A549 (cell line): ENCODE data around the gene SYNC. TPM values are rescaled to one million over a fixed set of nuclear protein-coding genes. Genes with fewer than 3 reads are reported as not detected.

Experiments used
- ATAC-seq, 2 experiments: fragments of 200-7000 bp in 1 of 2; fragments of >200 bp in 1 of 2; cut with Nextera tagmentation in 1 of 2; cut with Tn5 transposase in 1 of 2; 3 replicates each; pipeline versions ENCODE4 v1.8.0 to v1.9.1; 2018 to 2020; ENCODE audit warnings: mild to moderate bottlenecking in 1 of 2, moderate library complexity in 1 of 2
- CTCF ChIA-PET: fragments of 300-600 bp; sonication (Branson Sonifier 250); formaldehyde crosslinking; extraction: SDS; loops from one replicate; lab custom pipeline; 2021; ENCODE audit warnings: antibody characterized with exemption, inconsistent platforms; lab: Yijun Ruan, JAX
- POLR2A ChIA-PET: fragments of 350-600 bp; formaldehyde crosslinking; extraction: SDS; loops from one replicate; lab custom pipeline; 2021; ENCODE audit warnings: antibody characterized with exemption, inconsistent platforms; lab: Yijun Ruan, JAX
- DNase-seq, 2 experiments: peaks; one replicate each; pipeline versions ENCODE4 v3.0.0 to v3.0.0-alpha.2; 2011 to 2016; ENCODE audit warnings: low read depth in 1 of 2, low spot score in 1 of 2
- FAIRE-seq: peaks from 2 replicates; lab custom pipeline; 2011; peaks lifted over from hg19 to GRCh38; lab: Jason Lieb, UNC
- H3K27ac ChIP-seq, 2 experiments: fragments of >200 bp; sonication (Bioruptor Twin); formaldehyde crosslinking; 3 replicates each; pipeline ENCODE4 v1.5.1; 2016 to 2017
- H3K4me1 ChIP-seq: fragments of >200 bp; sonication (Bioruptor Twin); formaldehyde crosslinking; 3 replicates; pipeline ENCODE4 v1.6.1; 2016
- H3K4me2 ChIP-seq: fragments of >200 bp; sonication (Bioruptor Twin); formaldehyde crosslinking; 3 replicates; pipeline ENCODE4 v1.6.1; 2016
- H3K4me3 ChIP-seq: fragments of >200 bp; sonication (Bioruptor Twin); formaldehyde crosslinking; 3 replicates; pipeline ENCODE4 v1.5.1; 2016
- H3K9me3 ChIP-seq: fragments of >200 bp; sonication (Bioruptor Twin); formaldehyde crosslinking; 3 replicates; pipeline ENCODE4 v1.6.1; 2016
- BCL3 ChIP-seq: fragments of >200 bp; sonication (Bioruptor Twin); formaldehyde crosslinking; IDR thresholded peaks from 3 replicates; pipeline ENCODE4 v1.6.1; 2016
- CBX2 ChIP-seq: fragments of 200-600 bp; sonication (generic); IDR thresholded peaks from 2 replicates; pipeline ENCODE4 v1.6.1; 2016; ENCODE audit warnings: low read depth, mild to moderate bottlenecking, borderline replicate concordance
- CBX8 ChIP-seq: fragments of 200-600 bp; sonication (generic); IDR thresholded peaks from 2 replicates; pipeline ENCODE4 v1.6.1; 2016
- CEBPB ChIP-seq, 2 experiments: fragments of >200 bp in 1 of 2; sonication (Bioruptor Twin) in 1 of 2; formaldehyde crosslinking in 1 of 2; IDR thresholded peaks; 2 replicates each; pipeline ENCODE4 v1.6.1; 2012 to 2016
- E2F6 ChIP-seq: IDR thresholded peaks from 2 replicates; pipeline ENCODE4 v1.6.1; 2012; ENCODE audit warnings: low read depth, borderline replicate concordance
- ESRRA ChIP-seq: fragments of 150-350 bp; IDR thresholded peaks from 2 replicates; pipeline ENCODE4 v1.6.1; 2014; ENCODE audit warnings: mild to moderate bottlenecking, low read length, borderline replicate concordance
- FOSB ChIP-seq: fragments of 250-450 bp; sonication (Bioruptor Pico); IDR thresholded peaks from 2 replicates; pipeline ENCODE4 v1.5.0; 2020; ENCODE audit warnings: mild to moderate bottlenecking, moderate library complexity
- HES2 ChIP-seq: fragments of >200 bp; sonication (Bioruptor Twin); formaldehyde crosslinking; IDR thresholded peaks from 2 replicates; pipeline ENCODE4 v1.6.1; 2016
- HOXA7 ChIP-seq: fragments of 250-450 bp; sonication (Bioruptor Pico); IDR thresholded peaks from 2 replicates; pipeline ENCODE4 v1.5.0; 2020; ENCODE audit warnings: mild to moderate bottlenecking, moderate library complexity
- KDM1A ChIP-seq: fragments of 200-600 bp; sonication (generic); IDR thresholded peaks from 2 replicates; pipeline ENCODE4 v1.6.1; 2016; ENCODE audit warnings: low read depth, mild to moderate bottlenecking
- KDM5A ChIP-seq: fragments of 200-600 bp; sonication (generic); IDR thresholded peaks from 2 replicates; pipeline ENCODE4 v1.6.1; 2016; ENCODE audit warnings: antibody characterized with exemption, mild to moderate bottlenecking
- MAFK ChIP-seq: fragments of 450-650 bp; IDR thresholded peaks from 2 replicates; pipeline ENCODE4 v1.6.1; 2014; ENCODE audit not compliant: partially characterized antibody
- MYC ChIP-seq: IDR thresholded peaks from 2 replicates; pipeline ENCODE4 v1.6.1; 2012; ENCODE audit warnings: mild to moderate bottlenecking, inconsistent platforms, low read length, improper control_type of control experiment, borderline replicate concordance
- RAD21 ChIP-seq, 2 experiments: fragments of >200 bp in 1 of 2; sonication (Bioruptor Twin) in 1 of 2; formaldehyde crosslinking in 1 of 2; IDR thresholded peaks in 1 of 2; conservative IDR thresholded peaks in 1 of 2; 2 replicates in 1 of 2; 3 replicates in 1 of 2; pipeline ENCODE4 v1.6.1; 2012 to 2018; ENCODE audit warnings: inconsistent platforms in 1 of 2
- RARB ChIP-seq: fragments of 250-450 bp; sonication (Bioruptor Pico); IDR thresholded peaks from 2 replicates; pipeline ENCODE4 v1.8.0; 2021; ENCODE audit warnings: mild to moderate bottlenecking, moderate library complexity
- RCOR1 ChIP-seq: fragments of 150-350 bp; IDR thresholded peaks from 2 replicates; pipeline ENCODE4 v1.6.1; 2014; ENCODE audit warnings: antibody characterized with exemption, low read length, low read depth
- SMC3 ChIP-seq: fragments of >200 bp; sonication (Bioruptor Twin); formaldehyde crosslinking; IDR thresholded peaks from 3 replicates; pipeline ENCODE4 v1.6.1; 2018; ENCODE audit warnings: inconsistent platforms
- SREBF2 ChIP-seq: fragments of 450-650 bp; IDR thresholded peaks from 2 replicates; pipeline ENCODE4 v1.6.1; 2014; ENCODE audit warnings: mild to moderate bottlenecking, moderate library complexity
- TFCP2L1 ChIP-seq: fragments of 250-450 bp; sonication (Bioruptor Pico); IDR thresholded peaks from 2 replicates; pipeline ENCODE4 v1.5.0; 2021; ENCODE audit warnings: mild to moderate bottlenecking
- ZSCAN20 ChIP-seq: fragments of 250-450 bp; sonication (Bioruptor Pico); IDR thresholded peaks from 2 replicates; pipeline ENCODE4 v1.8.0; 2022; ENCODE audit warnings: mild to moderate bottlenecking, moderate library complexity
- WGBS: methylation state at CpG from one replicate; pipeline ENCODE4 v1.1.6; 2017; ENCODE audit errors: missing lambda C conversion rate; 5-methylcytosine and 5-hydroxymethylcytosine counted together
- polyA plus RNA-seq, 4 experiments: library from polyadenylated mRNA; depleted of rRNA in 3 of 4; stranded (reverse); fragments of >200 nt; fragmentation: RNase III in 1 of 4; extraction: RNeasy Plus Mini Kit Qiagen cat#74134 plus additional on column Dnase treatment in 1 of 4; gene quantifications; 2 replicates in 3 of 4; 3 replicates in 1 of 4; pipeline ENCODE4 v1.2.3, GENCODE V29; 2011 to 2017
- TF ChIP-seq, protein P1 (sequence below): IDR thresholded peaks from 2 replicates; pipeline ENCODE4 v1.6.1; 2012
- TF ChIP-seq, protein P2 (sequence below): fragments of 250-450 bp; sonication (Bioruptor Pico); IDR thresholded peaks from 2 replicates; pipeline ENCODE4 v1.5.0; 2020; ENCODE audit warnings: low read depth, mild to moderate bottlenecking, moderate library complexity

The SYNC gene
- polyA plus RNA-seq, 2 of the 4 experiments (the other 2 are of a cell fraction), result 7.7 to 12.0 TPM

- TF ChIP-seq BCL3 (0 out of 3 replicates have a peak, but pooled peaks have one; percentile 18), SMC3 (peak; percentile 52), RAD21 (conservative IDR thresholded peaks at IDR 0.05 in 1 of 2, IDR thresholded peaks at IDR 0.05 in 1 of 2) (peak in 1 of 2 experiments; percentile 48; a peak in 3 of 5 replicates), E2F6 (no peak), TFCP2L1 (CRISPR knock-in tag) (no peak)
- TF ChIP-seq, all 56 proteins: peak for 5
Measured at GRCh38 chr1:32741413-32742198, 39.0 kb upstream of the SYNC start (continued).

DNA sequence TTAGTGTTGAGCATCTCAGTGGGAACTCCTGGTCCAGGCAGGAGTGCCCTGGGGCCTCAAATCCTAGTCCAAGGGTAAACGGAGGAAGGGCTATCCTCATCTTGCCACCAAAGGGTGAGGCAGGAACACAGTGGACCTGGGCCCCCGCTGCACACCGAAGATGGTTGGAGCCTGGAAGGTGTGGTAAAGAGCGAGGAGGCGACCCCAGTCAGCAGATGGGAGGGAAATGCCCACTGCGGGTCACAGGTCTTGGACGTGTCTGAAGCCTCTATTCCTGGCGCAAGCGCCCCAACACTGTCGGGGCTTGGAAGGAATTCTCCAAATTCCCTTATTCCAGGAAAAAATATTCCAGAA lies 38.5 kb upstream of the SYNC start:
- CTCF ChIA-PET, result interaction anchor here (0.8 to 1.9 kb wide), 2 partner anchors 27 to 31 kb away, joined by 3 to 8 read pairs; no protein-coding TSS in a partner anchor
- Histone ChIP-seq H3K27ac (peak overlapping the region; percentile 90 to 100), H3K4me2 (peak overlapping the region; percentile 92), H3K4me1 (peaks cover 46% of the 10 kb centered on the region), H3K9me3 (no peaks in the 10 kb centered on the region), H3K4me3 (peak overlapping the region; percentile 82)
- TF ChIP-seq RARB (no peak), MYC (no peak), HOXA7 (no peak), RCOR1 (no peak), CBX2 (no peak), KDM1A (no peak), MAFK (no peak), CEBPB (IDR thresholded peaks at IDR 0.05) (no peak), FOSB (CRISPR knock-in tag) (no peak), CBX8 (no peak)
- TF ChIP-seq, protein P1, sequence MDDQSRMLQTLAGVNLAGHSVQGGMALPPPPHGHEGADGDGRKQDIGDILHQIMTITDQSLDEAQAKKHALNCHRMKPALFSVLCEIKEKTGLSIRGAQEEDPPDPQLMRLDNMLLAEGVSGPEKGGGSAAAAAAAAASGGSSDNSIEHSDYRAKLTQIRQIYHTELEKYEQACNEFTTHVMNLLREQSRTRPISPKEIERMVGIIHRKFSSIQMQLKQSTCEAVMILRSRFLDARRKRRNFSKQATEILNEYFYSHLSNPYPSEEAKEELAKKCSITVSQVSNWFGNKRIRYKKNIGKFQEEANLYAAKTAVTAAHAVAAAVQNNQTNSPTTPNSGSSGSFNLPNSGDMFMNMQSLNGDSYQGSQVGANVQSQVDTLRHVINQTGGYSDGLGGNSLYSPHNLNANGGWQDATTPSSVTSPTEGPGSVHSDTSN, result no peak
- TF ChIP-seq, protein P2, sequence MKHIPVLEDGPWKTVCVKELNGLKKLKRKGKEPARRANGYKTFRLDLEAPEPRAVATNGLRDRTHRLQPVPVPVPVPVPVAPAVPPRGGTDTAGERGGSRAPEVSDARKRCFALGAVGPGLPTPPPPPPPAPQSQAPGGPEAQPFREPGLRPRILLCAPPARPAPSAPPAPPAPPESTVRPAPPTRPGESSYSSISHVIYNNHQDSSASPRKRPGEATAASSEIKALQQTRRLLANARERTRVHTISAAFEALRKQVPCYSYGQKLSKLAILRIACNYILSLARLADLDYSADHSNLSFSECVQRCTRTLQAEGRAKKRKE (CRISPR knock-in tag), result no peak
- DNase-seq (no peak), ATAC-seq (peak; percentile 17 to 25; a peak in 4 of 6 replicates), FAIRE-seq (no peak)
- WGBS, result 56% methylated on average over 7 of the region's 10 CpGs
- POLR2A ChIA-PET, result no interaction called here

DNA sequence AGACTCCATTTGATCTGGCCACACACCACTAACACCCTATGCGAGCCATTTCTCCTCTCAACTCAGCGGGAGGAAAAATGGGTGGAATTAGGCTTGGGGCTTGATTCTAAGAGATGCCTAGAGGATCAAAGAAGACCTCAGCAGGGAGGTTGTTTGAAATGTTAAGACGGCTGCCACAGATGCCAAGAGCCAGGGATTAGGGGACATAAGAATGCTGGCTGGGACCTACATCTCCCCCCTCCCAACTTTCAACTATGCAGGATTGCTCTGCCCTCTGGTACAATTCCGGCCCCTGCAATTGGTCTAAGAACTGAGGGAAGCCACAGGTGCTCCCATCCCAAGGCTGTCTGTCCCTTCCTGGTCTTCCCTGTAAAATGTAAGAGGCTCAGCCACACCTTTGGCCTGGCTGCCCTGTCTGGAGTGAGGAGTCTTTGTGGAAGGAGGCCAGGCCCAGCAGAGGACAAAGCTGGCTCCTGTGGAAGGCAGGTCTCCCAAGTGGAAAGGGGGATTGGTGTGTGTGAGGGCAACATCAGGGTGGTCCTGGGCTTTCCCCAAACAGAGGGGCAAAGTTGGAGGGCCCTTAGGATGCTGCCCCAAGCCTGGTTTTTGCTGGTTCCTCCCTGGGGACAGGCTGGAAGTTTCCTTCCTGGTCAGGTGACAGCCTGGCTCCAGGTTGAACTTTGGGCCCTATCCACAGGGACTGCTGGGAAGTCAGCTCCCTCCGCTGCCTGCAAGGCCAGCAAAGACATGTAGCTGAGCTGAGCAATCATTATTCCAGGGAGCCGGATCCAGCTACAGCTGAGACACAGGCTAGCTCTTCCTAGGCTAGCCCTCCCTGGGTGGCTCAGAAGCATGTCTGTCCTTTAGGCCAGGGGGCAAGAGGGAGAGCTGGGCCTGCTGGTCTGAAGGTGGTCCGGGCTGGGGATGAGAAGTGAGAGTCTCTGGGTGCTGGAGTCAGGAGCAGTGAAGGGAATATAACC lies 34.5 kb upstream of the SYNC start:
- Histone ChIP-seq H3K4me3 (no peak overlapping the region), H3K4me2 (peak overlapping the region; percentile 48), H3K27ac (peak overlapping the region; percentile 77 to 81)
- DNase-seq, result no peak
- WGBS, result 83% methylated on average over 7 of the region's 7 CpGs
- FAIRE-seq, result no peak
- CTCF ChIA-PET, result interaction anchor here (2.9 kb wide), 1 partner anchor 24 kb away, joined by 21 read pairs; no protein-coding TSS in a partner anchor
- POLR2A ChIA-PET, result interaction anchor here (0.6 to 0.9 kb wide), 3 partner anchors 12 to 30 kb away, joined by 3 to 4 read pairs (median 3); no protein-coding TSS in a partner anchor
- TF ChIP-seq MAFK (no peak), ZSCAN20 (no peak), ESRRA (no peak), SREBF2 (no peak), HOXA7 (no peak), KDM5A (no peak), HES2 (no peak)
- TF ChIP-seq, all 56 proteins: peak for 0
- peaks cover 27% of the 10 kb centered on the region for H3K4me1 ChIP-seq
- H3K9me3 ChIP-seq, result no peaks in the 10 kb centered on the region
- peak; percentile 11 to 43; a peak in 3 of 6 replicates for ATAC-seq
